ENCODE results near the gene TMEM266.

GRCh38 chr15:76158226-76158625, 98.4 kb downstream of the TMEM266 start:
- no peak for TF ChIP-seq EZH2 (optimal IDR thresholded peaks at IDR 0.05; ENCODE audit: low read depth, low read length)
- no peak for TF ChIP-seq CTCF (IDR thresholded peaks at IDR 0.05; ENCODE audit: low read length)

Measured in MM.1S (cell line).